ENCODE measurements around the gene TNFRSF21.
A peak's percentile ranks its signal among the peaks of the same experiment; 100 is the strongest.

TNFRSF21 gene

GRCh38 chr6:47250302-47250701, 59.4 kb downstream of the TNFRSF21 start:
- Histone ChIP-seq H3K9ac (peak overlapping the region in 1 of 11 experiments; percentile 43; a peak in 1 of 22 replicates), H3K4me1 (peaks cover 40 to 92% (median 68%) of the 10 kb centered on the region in 10 experiments), H3K36me3 (peaks cover 0 to 53% (median 37%) of the 10 kb centered on the region in 11 experiments; a peak in 15 of 22 replicates), H4K20me1 (no peaks in the 10 kb centered on the region), H3K9me3 (replicated peaks in 1 of 11) (peaks cover 0 to 19% (median 0%) of the 10 kb centered on the region in 11 experiments; a peak in 7 of 22 replicates), H3K4me3 (no peak overlapping the region), H3K27me3 (no peaks in the 10 kb centered on the region), H3K27ac (peak overlapping the region in 7 of 11 experiments; percentile 9 to 96 (median 89); a peak in 13 of 22 replicates), H3K4me2 (peak overlapping the region in 7 of 11 experiments; percentile 17 to 84 (median 45); a peak in 11 of 22 replicates)
- no peak for TF ChIP-seq Cebpa-rat (IDR thresholded peaks at IDR 0.05)

GRCh38 chr6:47248446-47248845, 61.3 kb downstream of the TNFRSF21 start:
- no peak for TF ChIP-seq Cebpa-rat (IDR thresholded peaks at IDR 0.05)
- peaks cover 0 to 17% (median 5%) of the 10 kb centered on the region in 11 experiments; a peak in 8 of 22 replicates for H3K9me3 ChIP-seq (replicated peaks in 1 of 11)
- H3K9ac ChIP-seq, result peak overlapping the region in 9 of 11 experiments; percentile 53 to 86 (median 76); a peak in 17 of 22 replicates
- no peaks in the 10 kb centered on the region for H4K20me1 ChIP-seq
- H3K36me3 ChIP-seq, result peaks cover 0 to 49% (median 26%) of the 10 kb centered on the region in 11 experiments; a peak in 15 of 22 replicates
- H3K4me1 ChIP-seq, result peaks cover 52 to 100% (median 83%) of the 10 kb centered on the region in 10 experiments
- H3K4me3 ChIP-seq, result no peak overlapping the region
- H3K27ac ChIP-seq, result peak overlapping the region; percentile 63 to 96 (median 89); a peak in 20 of 22 replicates
- no peaks in the 10 kb centered on the region for H3K27me3 ChIP-seq
- peak overlapping the region; percentile 66 to 94 (median 81) for H3K4me2 ChIP-seq

GRCh38 chr6:47247227-47247797, 62.4 kb downstream of the TNFRSF21 start:
- Histone ChIP-seq H3K27me3 (no peaks in the 10 kb centered on the region), H3K36me3 (peaks cover 0 to 40% (median 18%) of the 10 kb centered on the region in 11 experiments; a peak in 13 of 22 replicates), H3K4me3 (peak overlapping the region in 8 of 10 experiments; percentile 4 to 51 (median 33); a peak in 14 of 20 replicates), H3K9me3 (replicated peaks in 1 of 11) (peaks cover 0 to 6% (median 0%) of the 10 kb centered on the region in 11 experiments; a peak in 7 of 22 replicates), H4K20me1 (no peaks in the 10 kb centered on the region), H3K9ac (peak overlapping the region; percentile 51 to 86 (median 73); a peak in 20 of 22 replicates), H3K4me2 (peak overlapping the region; percentile 66 to 94 (median 81)), H3K4me1 (peaks cover 56 to 98% (median 81%) of the 10 kb centered on the region in 10 experiments), H3K27ac (peak overlapping the region; percentile 63 to 96 (median 89); a peak in 21 of 22 replicates)
- peak in 3 of 11 experiments; percentile 9 to 69 (median 25); a peak in 3 of 22 replicates for TF ChIP-seq Cebpa-rat (IDR thresholded peaks at IDR 0.05)

- TF ChIP-seq Cebpa-rat (IDR thresholded peaks at IDR 0.05), result no peak
- Histone ChIP-seq H3K4me2 (peak overlapping the region; percentile 66 to 94 (median 81)), H3K9me3 (replicated peaks in 1 of 11) (peaks cover 0 to 6% (median 0%) of the 10 kb centered on the region in 11 experiments; a peak in 6 of 22 replicates), H3K36me3 (peaks cover 0 to 32% (median 10%) of the 10 kb centered on the region in 11 experiments; a peak in 9 of 22 replicates), H3K4me3 (peak overlapping the region in 7 of 10 experiments; percentile 18 to 51 (median 36); a peak in 12 of 20 replicates), H3K9ac (peak overlapping the region; percentile 51 to 86 (median 73); a peak in 20 of 22 replicates), H4K20me1 (no peaks in the 10 kb centered on the region), H3K4me1 (peaks cover 63 to 98% (median 87%) of the 10 kb centered on the region in 10 experiments), H3K27ac (peak overlapping the region; percentile 63 to 96 (median 89); a peak in 21 of 22 replicates), H3K27me3 (no peaks in the 10 kb centered on the region)
Observed at GRCh38 chr6:47246551-47246950, 63.2 kb downstream of the TNFRSF21 start.

- peak overlapping the region in 10 of 11 experiments; percentile 53 to 86 (median 74); a peak in 17 of 22 replicates for H3K9ac ChIP-seq
- 0 out of 22 replicates have a peak, but pooled peaks of 1 of the 11 experiments have one; percentile 15 for TF ChIP-seq Cebpa-rat (IDR thresholded peaks at IDR 0.05)
- H3K9me3 ChIP-seq (replicated peaks in 1 of 11), result peaks cover 0 to 6% (median 0%) of the 10 kb centered on the region in 11 experiments; a peak in 4 of 22 replicates
- H3K4me3 ChIP-seq, result peak overlapping the region in 2 of 10 experiments; percentile 39 to 40; a peak in 3 of 20 replicates
- H3K27me3 ChIP-seq, result no peaks in the 10 kb centered on the region
- no peaks in the 10 kb centered on the region for H4K20me1 ChIP-seq
- H3K4me2 ChIP-seq, result peak overlapping the region; percentile 66 to 94 (median 81)
- H3K4me1 ChIP-seq, result peaks cover 65 to 98% (median 90%) of the 10 kb centered on the region in 10 experiments
- peak overlapping the region; percentile 63 to 96 (median 89); a peak in 21 of 22 replicates for H3K27ac ChIP-seq
- peaks cover 0 to 25% (median 4%) of the 10 kb centered on the region in 11 experiments; a peak in 3 of 22 replicates for H3K36me3 ChIP-seq
Observed at GRCh38 chr6:47245745-47246371, 63.8 kb downstream of the TNFRSF21 start.

GRCh38 chr6:47242483-47243386, 67.0 kb downstream of the TNFRSF21 start:
- Histone ChIP-seq H3K36me3 (peaks cover 0 to 37% (median 12%) of the 10 kb centered on the region in 11 experiments; a peak in 10 of 22 replicates), H3K4me1 (peaks cover 72 to 90% (median 85%) of the 10 kb centered on the region in 10 experiments), H3K27me3 (no peaks in the 10 kb centered on the region), H4K20me1 (no peaks in the 10 kb centered on the region), H3K9ac (peak overlapping the region; percentile 48 to 76 (median 65); a peak in 21 of 22 replicates), H3K27ac (peak overlapping the region; percentile 60 to 96 (median 89)), H3K4me3 (peak overlapping the region in 2 of 10 experiments; percentile 0 to 27; a peak in 1 of 20 replicates), H3K4me2 (peak overlapping the region; percentile 66 to 90 (median 83)), H3K9me3 (replicated peaks in 1 of 11) (peaks cover 0 to 6% (median 0%) of the 10 kb centered on the region in 11 experiments; a peak in 4 of 22 replicates)
- peak in 9 of 11 experiments; percentile 67 to 95 (median 81); a peak in 17 of 22 replicates for TF ChIP-seq Cebpa-rat (IDR thresholded peaks at IDR 0.05)

- H3K4me1 ChIP-seq, result peaks cover 64 to 86% (median 80%) of the 10 kb centered on the region in 10 experiments
Observed at GRCh38 chr6:47241742-47242482, 67.8 kb downstream of the TNFRSF21 start.

More at GRCh38 chr6:47241742-47242482, 67.8 kb downstream of the TNFRSF21 start:
- Histone ChIP-seq H3K9ac (peak overlapping the region; percentile 48 to 76 (median 65); a peak in 21 of 22 replicates), H3K36me3 (peaks cover 0 to 40% (median 12%) of the 10 kb centered on the region in 11 experiments; a peak in 10 of 22 replicates), H3K9me3 (replicated peaks in 1 of 11) (peaks cover 0 to 6% (median 0%) of the 10 kb centered on the region in 11 experiments; a peak in 4 of 22 replicates), H3K27ac (peak overlapping the region; percentile 60 to 96 (median 89)), H4K20me1 (no peaks in the 10 kb centered on the region), H3K4me2 (peak overlapping the region; percentile 66 to 90 (median 83)), H3K27me3 (no peaks in the 10 kb centered on the region), H3K4me3 (peak overlapping the region in 2 of 10 experiments; percentile 0 to 27; a peak in 2 of 20 replicates)
- no peak for TF ChIP-seq Cebpa-rat (IDR thresholded peaks at IDR 0.05)

All from BLaER1 treated with 17β-estradiol and CSF1 and Interleukin-3, amounts not matched to agents 10 nM and 100 nM (cell line).